Mucosa of gallbladder (tissue), 1 donor: ENCODE measurements around the gene ZC3H11A. TPM values are rescaled to one million over a fixed set of nuclear protein-coding genes. Genes with fewer than 3 reads are reported as not detected.

Source experiments
- DNase-seq: peaks from one replicate; pipeline ENCODE4 v3.0.0-alpha.2; 2020; ENCODE audit warnings: low spot score
- total RNA-seq: library from RNA; stranded (reverse); gene quantifications from one replicate; pipeline ENCODE4 v1.2.1, GENCODE V29; 2021
- donor health status: DM: no; HTN: no; CAD: no.

Gene ZC3H11A
- total RNA-seq, 1 donor from 2014 or later, result 70.1 TPM

DNA sequence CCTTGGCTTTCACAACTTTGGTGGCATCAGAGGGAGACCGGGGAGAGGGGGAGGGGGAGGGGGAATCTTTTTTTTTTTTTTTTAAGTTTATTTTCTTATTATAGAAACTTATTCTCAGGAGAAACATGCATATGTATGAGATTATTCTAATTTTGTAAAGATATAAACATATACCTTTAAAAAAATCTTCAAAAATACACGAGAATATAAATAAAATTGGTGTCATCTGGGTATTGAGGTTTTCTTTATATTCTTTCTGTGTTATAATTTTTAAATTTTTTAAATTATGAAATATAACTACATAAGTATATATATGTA lies 47.1 kb downstream of the ZC3H11A start:
- DNase-seq, result no peak

DNA sequence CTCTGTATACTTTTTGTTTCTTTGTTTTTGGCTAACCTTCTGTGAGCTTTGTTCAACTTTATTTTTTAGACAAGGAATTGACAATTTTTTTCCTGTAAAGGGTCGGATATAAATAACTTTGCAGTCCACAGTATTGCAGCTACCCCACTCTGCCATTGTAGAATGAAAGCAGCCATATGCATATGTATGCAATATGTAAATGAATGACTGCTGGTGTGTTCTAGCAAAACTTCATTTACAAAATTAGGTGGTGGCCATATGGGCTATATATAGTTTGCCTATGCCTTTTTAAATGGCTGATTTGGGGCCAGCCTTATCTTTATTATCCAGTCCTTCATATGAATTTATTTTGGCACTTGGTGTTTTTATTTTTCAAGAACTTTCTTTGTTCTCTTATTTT lies 48.0 kb downstream of the ZC3H11A start:
- DNase-seq, result no peak

Other genes with a start within 250 kb of the ZC3H11A start
- gene ATP2B4, start 168.8 kb upstream of the ZC3H11A start, total RNA-seq, result 107 TPM
- 1.9 TPM for gene LAX1, start 30.4 kb upstream of the ZC3H11A start, total RNA-seq
- gene ZBED6, start within 50 bp of the ZC3H11A start, total RNA-seq, result 35.1 TPM
- 57.7 TPM for gene SNRPE, start 66.0 kb downstream of the ZC3H11A start, total RNA-seq